NCI-H1092 (cell line): ENCODE measurements around the gene SCN8A.

Source experiments
- DNase-seq: peaks from one replicate; lab custom pipeline; 2025; lab: John Stamatoyannopoulos, UW

The SCN8A gene

GRCh38 chr12:51834411-51834810, 243.4 kb downstream of the SCN8A start:
- DNase-seq: no peak

DNA sequence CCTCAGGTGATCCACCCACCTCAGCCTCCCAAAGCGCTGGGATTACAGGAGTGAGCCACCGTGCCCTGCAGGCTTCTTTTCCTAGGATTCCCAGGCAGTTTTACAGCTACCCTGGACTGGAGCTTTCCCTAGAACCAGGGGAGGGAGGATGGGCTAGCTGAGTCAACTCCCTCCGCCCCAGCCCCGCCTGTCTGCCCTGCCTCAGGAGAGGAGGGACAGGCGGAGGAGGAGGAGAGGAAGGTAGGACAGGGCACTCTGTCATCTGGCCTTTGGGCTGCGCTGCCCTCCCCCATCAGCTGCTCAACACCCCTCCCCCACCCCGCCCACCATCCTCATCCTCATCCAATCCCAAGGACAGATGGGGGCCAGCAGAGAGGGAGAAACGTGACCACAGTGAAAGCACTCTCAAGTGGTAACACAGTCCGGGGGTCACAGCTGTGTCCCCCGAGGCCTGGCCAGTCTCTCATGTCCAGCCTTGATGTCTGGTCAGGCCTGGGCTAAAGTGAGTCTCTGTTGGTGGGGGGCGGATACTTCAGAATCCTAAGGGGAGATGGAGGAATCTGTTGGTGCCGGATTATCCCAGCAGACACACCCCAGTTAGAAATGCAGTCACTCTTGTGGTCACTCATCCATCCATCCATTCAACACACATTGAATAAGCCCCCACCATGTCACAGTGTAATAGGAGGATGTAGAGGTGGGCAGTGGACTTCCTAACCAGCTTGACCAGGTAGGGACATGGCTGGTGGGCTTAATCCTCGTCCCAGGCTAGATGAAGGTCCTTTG, 245.2 kb downstream of the SCN8A start:
- no peak for DNase-seq

GRCh38 chr12:51836827-51837173, 245.8 kb downstream of the SCN8A start:
- no peak for DNase-seq

DNA sequence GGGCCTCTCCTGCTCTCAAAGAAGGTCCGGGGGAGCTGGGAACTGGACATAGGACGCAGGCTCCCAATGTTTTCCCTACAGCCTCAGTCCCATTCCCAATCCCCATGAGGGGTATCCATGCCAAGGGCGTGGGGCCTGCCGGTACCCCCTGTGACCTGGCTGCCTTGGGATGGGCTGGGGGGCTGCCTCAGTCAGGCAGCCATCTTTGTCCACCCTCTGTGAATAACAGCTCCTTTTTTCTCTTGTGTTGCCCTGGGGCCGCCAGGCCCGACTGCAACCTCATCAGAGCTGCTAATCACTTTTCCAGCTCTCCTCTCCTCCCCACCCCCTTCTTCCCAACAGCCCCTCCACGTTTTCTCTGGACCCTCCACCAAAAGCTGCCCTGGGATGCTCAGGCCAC, 246.3 kb downstream of the SCN8A start:
- no peak for DNase-seq

DNA sequence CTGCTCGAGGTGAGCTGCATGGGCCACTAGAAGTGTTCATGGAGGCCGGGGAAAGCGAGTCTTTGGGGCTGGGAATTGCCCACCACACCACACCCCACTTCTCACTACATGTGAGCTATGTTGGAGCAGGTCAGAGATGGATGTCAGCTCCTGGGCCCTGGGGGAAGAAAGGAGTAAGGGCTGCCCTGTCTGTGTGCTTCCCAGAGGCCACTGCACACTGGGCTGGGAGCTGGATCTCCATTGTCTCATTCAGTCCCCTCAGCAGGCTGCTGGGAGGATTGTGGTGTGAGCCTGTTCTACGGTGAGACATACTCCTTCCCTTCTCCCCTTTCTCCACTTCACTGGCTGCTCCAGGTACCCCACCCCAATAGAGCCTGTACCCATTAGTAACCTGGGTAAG, 247.0 kb downstream of the SCN8A start:
- no peak for DNase-seq

- DNase-seq: no peak
These were observed 247.7 kb downstream of the SCN8A start for GRCh38 chr12:51838762-51839161.

- DNase-seq: no peak
These were observed 248.4 kb downstream of the SCN8A start for GRCh38 chr12:51839310-51839947.

DNA sequence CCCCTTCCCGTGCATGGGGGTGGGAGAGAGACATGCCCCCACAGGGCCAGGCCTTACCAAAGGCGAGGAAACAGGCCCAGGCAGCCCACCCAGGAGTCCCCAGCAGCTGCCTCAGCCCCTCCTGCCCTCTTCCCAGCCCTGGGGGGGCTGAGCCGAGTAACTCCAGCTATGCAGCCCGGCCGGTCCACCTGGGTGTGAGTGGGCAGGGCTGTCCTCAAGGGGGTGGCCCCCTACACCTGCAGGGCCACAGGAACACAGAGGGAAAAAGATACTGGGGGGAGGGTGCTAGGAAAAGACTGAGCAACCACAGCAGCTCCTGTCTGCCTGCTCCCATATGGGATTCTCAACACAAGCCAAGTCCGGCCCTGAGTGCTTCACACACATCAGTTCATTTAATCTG, 249.9 kb downstream of the SCN8A start:
- no peak for DNase-seq

DNA sequence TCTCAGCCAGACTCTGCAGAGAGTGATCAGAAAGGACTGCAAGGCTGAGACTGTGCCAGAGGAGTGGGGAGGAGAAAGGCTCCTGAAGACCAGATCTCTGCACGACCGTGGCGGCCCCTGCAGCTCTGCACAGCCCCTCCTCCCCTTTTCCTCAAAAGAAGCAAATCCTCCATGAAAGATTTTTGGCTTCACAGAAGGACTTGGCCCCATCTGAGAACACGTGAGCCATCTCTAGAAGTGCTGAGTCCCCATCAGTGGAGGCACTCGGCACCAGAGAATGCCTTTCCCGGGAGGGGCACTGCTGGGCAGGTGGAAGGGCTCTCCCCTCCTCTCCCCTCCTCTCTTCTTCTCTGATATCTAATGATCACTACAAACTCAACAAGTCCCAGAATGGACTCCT, 250.7 kb downstream of the SCN8A start:
- no peak for DNase-seq

DNA sequence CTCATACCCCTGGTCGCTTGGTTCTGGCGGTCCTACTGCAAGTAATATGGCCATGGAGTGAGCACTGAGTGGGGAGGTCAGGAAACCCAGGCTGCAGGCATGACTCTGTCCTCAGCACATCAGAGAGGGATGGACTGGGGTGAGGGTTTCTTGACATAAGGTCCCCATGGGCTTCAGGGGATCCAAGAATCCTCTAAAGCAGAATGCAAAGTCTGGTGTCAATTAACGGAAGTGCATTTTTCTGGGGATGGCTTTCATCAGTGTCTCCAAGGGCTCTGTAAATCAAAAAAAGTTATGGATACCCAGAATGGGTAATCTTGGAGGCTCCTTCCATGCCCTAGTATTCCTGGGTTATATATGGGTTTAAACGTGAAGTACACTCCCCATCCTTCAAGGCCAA, 253.8 kb downstream of the SCN8A start:
- DNase-seq: no peak

DNA sequence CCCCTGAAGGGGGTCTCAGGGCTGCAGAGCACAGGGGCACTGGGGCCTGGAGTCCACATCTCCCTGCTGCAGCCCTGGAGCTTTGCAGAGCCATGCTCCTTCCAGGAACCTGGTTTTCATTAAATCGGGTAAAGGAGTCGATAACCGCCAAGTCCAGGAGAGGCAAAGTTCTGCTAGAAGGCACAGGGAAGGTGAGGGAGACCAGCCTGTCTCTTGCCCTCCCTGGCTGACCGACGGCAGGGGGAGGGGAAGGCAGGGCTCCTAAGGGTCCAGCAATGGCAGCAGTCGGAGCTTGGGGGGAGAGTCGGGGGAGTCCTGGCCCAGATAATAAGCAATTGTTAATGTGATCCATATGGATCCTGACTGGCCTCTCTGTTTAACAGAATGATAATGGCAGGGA, 254.4 kb downstream of the SCN8A start:
- no peak for DNase-seq

DNA sequence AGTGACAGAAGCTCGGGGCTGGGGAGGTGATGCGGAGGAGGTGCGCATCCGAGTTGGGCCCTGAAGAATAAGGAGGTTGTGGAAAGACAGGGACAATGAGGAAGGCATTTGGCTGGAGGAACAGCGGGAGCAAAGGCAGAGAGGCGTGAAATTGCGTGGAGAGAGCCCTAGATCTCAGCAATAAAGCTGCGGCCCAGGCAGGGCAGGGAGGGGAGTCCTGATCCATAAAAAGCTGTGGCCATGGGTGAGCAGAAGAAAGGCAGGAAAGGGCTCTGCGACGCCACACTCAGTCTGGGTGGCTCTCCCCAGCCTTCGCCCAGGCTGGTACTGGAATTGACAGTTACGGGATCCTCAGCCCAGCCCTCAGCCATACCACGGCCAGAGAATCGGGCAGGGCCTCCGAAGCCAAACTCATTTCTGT, 255.2 kb downstream of the SCN8A start:
- no peak for DNase-seq

DNA sequence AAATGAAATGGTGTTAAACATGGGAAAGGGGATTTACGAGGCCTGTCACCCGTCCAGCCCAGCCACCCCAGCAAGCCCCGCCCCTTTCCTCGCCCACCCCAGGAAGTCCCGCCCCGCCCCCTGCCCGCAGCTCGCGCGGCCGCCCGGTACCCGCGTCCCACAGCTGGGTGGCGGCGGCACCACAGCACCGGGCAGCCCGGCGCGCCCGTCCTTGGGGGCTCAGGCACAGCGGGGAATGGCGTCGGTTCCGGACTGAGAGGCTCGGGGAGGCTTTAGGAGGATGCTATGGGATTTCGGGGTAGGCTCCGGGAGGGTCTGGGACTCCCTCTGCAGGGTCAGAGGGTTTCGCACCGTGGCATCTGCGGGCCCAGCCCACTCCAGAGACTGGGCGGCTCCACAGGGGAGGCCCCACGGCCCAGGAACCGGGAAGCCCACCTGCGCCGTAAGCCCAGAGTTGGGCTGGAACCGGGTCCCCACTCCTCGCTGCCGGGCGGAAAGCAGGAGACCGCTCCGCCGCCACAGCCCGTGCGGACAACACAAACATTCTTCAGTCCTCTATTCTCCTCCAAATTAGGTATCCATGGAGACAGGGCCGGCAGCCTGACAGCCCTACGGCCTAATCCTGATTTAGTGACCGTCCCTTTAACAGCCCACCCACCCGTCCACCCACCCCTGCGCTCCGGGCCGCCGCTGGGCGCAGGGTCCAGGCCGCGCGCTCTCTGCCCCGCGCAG, 256.0 kb downstream of the SCN8A start:
- DNase-seq: no peak

DNA sequence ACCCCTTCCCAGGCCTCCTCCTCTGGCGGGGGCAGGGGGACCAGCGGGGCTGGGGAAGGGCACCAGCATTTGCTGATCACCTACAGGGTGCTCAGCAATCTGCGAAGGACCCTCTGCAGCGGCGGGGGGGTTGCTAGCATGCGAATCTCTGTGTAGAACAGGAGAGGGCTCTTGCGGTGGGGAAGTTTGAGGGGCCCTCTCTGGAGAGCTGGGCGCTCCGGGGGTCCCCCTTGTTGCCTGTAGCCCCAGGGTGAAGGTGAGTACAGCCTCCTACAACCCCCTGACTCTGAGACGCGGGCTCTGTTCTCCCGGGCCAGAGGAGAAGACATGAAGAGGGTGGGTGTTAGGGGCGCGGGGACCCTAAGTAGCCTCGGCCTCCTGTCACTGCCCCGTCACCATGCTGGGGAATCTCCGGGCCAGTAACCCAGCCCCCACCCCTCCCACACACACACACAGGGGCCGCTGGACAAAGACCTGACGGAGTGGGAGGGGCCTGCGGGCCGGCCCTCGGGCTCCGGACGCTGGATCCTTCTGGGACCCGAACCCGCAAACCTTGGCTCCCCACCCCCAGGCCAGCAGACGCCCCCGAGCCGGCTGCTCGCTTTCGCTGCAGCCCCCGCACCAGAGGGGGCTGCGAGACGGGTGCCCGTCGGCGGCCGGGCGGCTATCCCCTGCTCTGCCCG, 256.8 kb downstream of the SCN8A start:
- DNase-seq: no peak

- DNase-seq: no peak
These were observed 257.3 kb downstream of the SCN8A start, which contains the start of gene FIGNL2 for GRCh38 chr12:51848326-51848727. Gene FIGNL2, minus strand, starts transcription at chr12:51848718. Its CDS starts 26,305 bp downstream, at chr12:51822413.

GRCh38 chr12:51848841-51849735, 258.1 kb downstream of the SCN8A start:
- no peak for DNase-seq

- no peak for DNase-seq
These were observed 259.3 kb downstream of the SCN8A start for GRCh38 chr12:51850081-51850964.

GRCh38 chr12:51850965-51851299, 259.9 kb downstream of the SCN8A start:
- DNase-seq: no peak

DNA sequence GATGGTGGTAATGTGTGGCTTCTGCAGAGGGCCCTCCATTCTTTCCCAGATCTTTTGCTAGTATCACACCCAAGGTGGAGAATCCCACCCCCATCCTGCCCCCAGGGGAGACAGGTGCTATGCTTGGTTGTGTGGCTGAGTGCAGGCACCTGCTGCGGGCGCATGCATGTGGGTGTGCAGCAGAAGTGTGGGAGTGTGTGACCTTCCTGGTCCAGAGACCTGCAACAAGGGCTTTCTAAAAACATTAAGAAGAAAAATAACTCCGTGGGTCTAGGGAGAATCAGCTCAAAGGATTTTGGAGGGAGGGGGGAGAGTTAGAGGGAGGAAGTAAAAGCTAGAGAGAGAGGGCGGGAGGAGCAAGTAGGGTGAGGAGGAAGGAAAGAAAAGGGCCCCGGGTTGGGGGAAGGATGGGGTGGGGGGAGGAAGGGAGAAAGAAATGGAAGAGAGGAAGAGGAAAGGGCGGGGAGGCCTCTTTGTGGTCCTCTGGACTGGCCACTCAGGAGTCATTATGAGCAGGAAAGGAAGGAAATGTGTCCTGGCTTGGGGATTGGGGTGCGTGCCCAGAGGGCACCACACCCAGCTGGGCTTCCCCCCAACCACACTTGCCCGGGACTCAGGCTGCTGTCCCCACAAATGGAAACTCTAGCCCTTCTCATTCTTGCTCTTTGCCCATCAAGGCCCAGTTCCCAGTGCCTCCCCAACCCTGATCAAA, 260.5 kb downstream of the SCN8A start:
- no peak for DNase-seq
